ENCODE data around the gene CHAF1B.

CHAF1B gene

DNA sequence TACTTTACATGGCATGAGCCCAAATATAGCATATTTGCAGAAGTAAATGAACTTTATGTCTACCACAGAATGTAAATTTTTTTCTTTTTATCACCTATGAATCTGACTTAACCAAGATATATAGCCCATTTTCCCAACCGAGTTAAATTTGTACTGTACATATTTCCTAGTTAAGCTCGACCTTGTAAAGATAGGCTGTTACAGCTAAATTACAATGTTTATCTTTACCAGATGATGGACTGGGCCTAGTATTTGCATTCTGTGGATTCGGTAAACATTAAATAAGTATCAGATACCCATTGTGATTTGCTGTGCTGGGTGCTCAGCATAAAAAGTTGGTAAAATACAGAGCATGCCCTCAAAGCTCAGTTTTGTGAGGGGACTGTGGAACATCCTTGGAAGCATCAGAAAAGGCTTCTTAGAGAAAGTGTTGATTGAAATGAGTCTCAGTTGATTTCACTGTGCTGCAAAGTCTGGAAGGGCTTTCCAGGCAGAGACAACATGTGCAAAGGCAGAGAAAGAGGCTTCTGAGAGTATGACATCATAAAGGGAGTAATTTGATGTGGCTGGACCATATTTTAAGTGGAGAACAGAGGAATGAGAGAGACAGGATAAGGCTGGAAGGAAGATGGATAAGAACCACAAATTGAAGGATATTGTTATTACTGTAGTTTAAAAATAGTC, 37.8 kb upstream of the CHAF1B start:
- H3K4me2 ChIP-seq (ENCODE audit: low read length) = no peak overlapping the region
- no peak overlapping the region for H3K27ac ChIP-seq (ENCODE audit: low read length)
- no peak overlapping the region for H3K9ac ChIP-seq (ENCODE audit: low read length)
- no peaks in the 10 kb centered on the region for H3K27me3 ChIP-seq (ENCODE audit: low read depth, low read length)
- H3K4me3 ChIP-seq (ENCODE audit: low read length) = no peak overlapping the region
- no peak overlapping the region for H2AFZ ChIP-seq (ENCODE audit: low read depth, low read length)
- 0 out of 2 replicates have a peak, but pooled peaks cover under 1% of the 10 kb centered on the region for H3K79me2 ChIP-seq (ENCODE audit: low read length)
- no peaks in the 10 kb centered on the region for H3K4me1 ChIP-seq (ENCODE audit: low read length)
- H4K20me1 ChIP-seq (ENCODE audit: insufficient read depth, low read length) = no peaks in the 10 kb centered on the region
- peaks cover 36% of the 10 kb centered on the region for H3K36me3 ChIP-seq (replicated peaks; ENCODE audit: low read depth, low read length)
- no peak for TF ChIP-seq EZH2phosphoT487 (IDR thresholded peaks at IDR 0.05; ENCODE audit: low read depth)
- TF ChIP-seq, protein P1, sequence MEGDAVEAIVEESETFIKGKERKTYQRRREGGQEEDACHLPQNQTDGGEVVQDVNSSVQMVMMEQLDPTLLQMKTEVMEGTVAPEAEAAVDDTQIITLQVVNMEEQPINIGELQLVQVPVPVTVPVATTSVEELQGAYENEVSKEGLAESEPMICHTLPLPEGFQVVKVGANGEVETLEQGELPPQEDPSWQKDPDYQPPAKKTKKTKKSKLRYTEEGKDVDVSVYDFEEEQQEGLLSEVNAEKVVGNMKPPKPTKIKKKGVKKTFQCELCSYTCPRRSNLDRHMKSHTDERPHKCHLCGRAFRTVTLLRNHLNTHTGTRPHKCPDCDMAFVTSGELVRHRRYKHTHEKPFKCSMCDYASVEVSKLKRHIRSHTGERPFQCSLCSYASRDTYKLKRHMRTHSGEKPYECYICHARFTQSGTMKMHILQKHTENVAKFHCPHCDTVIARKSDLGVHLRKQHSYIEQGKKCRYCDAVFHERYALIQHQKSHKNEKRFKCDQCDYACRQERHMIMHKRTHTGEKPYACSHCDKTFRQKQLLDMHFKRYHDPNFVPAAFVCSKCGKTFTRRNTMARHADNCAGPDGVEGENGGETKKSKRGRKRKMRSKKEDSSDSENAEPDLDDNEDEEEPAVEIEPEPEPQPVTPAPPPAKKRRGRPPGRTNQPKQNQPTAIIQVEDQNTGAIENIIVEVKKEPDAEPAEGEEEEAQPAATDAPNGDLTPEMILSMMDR (IDR thresholded peaks at IDR 0.05; ENCODE audit: low read depth, low read length) = no peak
- no peaks in the 10 kb centered on the region for H3K9me3 ChIP-seq (ENCODE audit: insufficient read depth, low read length)

DNA sequence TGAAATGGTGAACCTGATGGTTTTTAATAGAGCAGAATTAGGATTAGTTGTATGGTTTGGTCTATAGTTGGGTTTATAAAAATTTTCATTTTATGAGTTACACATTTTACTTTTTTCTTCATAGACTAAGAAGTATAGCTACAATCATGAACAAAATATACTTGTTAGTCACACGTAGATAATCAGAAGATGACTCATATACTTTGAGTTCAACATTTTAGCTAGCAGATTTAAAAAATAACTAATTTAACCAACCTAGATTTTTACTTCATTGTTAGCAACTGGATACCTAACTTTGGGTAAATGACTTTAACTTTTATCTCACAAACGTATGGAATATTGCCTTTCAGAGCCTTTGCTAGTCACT, 37.2 kb upstream of the CHAF1B start:
- Histone ChIP-seq H4K20me1 (ENCODE audit: insufficient read depth, low read length) (no peaks in the 10 kb centered on the region), H3K27me3 (ENCODE audit: low read depth, low read length) (no peaks in the 10 kb centered on the region), H3K36me3 (replicated peaks; ENCODE audit: low read depth, low read length) (peaks cover 36% of the 10 kb centered on the region), H3K9ac (ENCODE audit: low read length) (no peak overlapping the region), H3K9me3 (ENCODE audit: insufficient read depth, low read length) (no peaks in the 10 kb centered on the region), H3K4me1 (ENCODE audit: low read length) (no peaks in the 10 kb centered on the region), H3K4me3 (ENCODE audit: low read length) (no peak overlapping the region), H3K79me2 (ENCODE audit: low read length) (0 out of 2 replicates have a peak, but pooled peaks cover 2% of the 10 kb centered on the region), H3K27ac (ENCODE audit: low read length) (no peak overlapping the region), H3K4me2 (ENCODE audit: low read length) (no peak overlapping the region), H2AFZ (ENCODE audit: low read depth, low read length) (no peak overlapping the region)
- TF ChIP-seq, protein P1 (IDR thresholded peaks at IDR 0.05; ENCODE audit: low read depth, low read length) = no peak
- TF ChIP-seq EZH2phosphoT487 (IDR thresholded peaks at IDR 0.05; ENCODE audit: low read depth) = no peak

DNA sequence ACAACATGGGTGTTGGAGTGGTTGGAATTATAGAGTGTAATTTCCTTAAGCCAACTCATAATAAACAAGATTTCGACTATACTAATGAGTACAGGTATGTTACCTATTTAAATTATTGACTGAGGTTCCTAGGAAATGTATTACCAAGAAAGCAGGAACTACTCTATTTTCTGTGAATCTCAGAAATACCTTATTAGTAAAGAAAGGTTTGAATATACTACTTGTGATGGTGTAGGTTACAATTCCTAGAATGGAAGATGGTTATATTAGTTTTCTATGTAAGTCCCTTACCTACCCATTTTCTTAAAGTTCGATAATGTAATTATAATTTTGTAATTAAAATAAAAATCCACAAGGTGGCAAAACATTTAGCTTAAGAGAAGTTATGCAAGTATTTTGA, 35.9 kb upstream of the CHAF1B start:
- H3K4me2 ChIP-seq (ENCODE audit: low read length) = no peak overlapping the region
- H3K27ac ChIP-seq (ENCODE audit: low read length) = no peak overlapping the region
- no peak overlapping the region for H3K9ac ChIP-seq (ENCODE audit: low read length)
- H3K4me1 ChIP-seq (ENCODE audit: low read length) = no peaks in the 10 kb centered on the region
- peaks cover 30% of the 10 kb centered on the region for H3K36me3 ChIP-seq (replicated peaks; ENCODE audit: low read depth, low read length)
- no peak overlapping the region for H2AFZ ChIP-seq (ENCODE audit: low read depth, low read length)
- H4K20me1 ChIP-seq (ENCODE audit: insufficient read depth, low read length) = no peaks in the 10 kb centered on the region
- TF ChIP-seq, protein P1 (IDR thresholded peaks at IDR 0.05; ENCODE audit: low read depth, low read length) = no peak
- no peak for TF ChIP-seq EZH2phosphoT487 (IDR thresholded peaks at IDR 0.05; ENCODE audit: low read depth)
- 0 out of 2 replicates have a peak, but pooled peaks cover 2% of the 10 kb centered on the region for H3K79me2 ChIP-seq (ENCODE audit: low read length)
- no peaks in the 10 kb centered on the region for H3K9me3 ChIP-seq (ENCODE audit: insufficient read depth, low read length)
- H3K4me3 ChIP-seq (ENCODE audit: low read length) = no peak overlapping the region
- no peaks in the 10 kb centered on the region for H3K27me3 ChIP-seq (ENCODE audit: low read depth, low read length)

DNA sequence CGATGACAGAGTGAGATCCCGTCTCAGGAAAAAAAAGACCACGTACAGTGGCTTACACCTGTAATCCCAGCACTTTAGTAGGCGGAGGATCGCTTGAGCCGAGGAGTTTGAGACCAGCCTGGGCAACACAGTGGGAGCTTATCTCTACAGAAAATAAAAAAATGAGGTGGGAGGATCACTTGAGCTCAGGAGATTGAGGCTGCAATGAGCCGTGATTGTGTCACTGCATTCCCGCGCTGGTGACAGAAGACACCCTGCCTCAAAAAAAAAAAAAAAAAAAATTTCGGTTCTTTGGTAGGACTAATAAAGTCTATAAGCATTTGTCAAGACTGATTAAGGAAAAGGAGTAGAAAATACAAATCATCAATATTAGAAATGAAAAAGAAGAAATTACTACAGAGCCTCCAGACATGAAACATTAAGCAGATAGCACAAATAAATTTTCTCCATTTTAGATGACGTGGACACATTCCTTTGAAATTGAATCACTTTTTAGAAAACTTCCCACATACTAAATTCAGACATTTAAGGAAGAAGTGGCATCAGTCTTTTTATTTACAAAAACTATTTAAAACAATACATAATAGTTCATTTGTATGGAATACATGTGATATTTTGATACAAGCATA, 34.8 kb upstream of the CHAF1B start:
- Histone ChIP-seq H4K20me1 (ENCODE audit: insufficient read depth, low read length) (no peaks in the 10 kb centered on the region), H3K36me3 (replicated peaks; ENCODE audit: low read depth, low read length) (peaks cover 31% of the 10 kb centered on the region), H3K9ac (ENCODE audit: low read length) (no peak overlapping the region), H3K4me3 (ENCODE audit: low read length) (no peak overlapping the region), H3K4me1 (ENCODE audit: low read length) (no peaks in the 10 kb centered on the region), H3K4me2 (ENCODE audit: low read length) (no peak overlapping the region), H3K9me3 (ENCODE audit: insufficient read depth, low read length) (no peaks in the 10 kb centered on the region), H3K79me2 (ENCODE audit: low read length) (0 out of 2 replicates have a peak, but pooled peaks cover 2% of the 10 kb centered on the region), H3K27ac (ENCODE audit: low read length) (no peak overlapping the region), H2AFZ (ENCODE audit: low read depth, low read length) (no peak overlapping the region), H3K27me3 (ENCODE audit: low read depth, low read length) (no peaks in the 10 kb centered on the region)
- TF ChIP-seq, protein P1 (IDR thresholded peaks at IDR 0.05; ENCODE audit: low read depth, low read length) = no peak
- TF ChIP-seq EZH2phosphoT487 (IDR thresholded peaks at IDR 0.05; ENCODE audit: low read depth) = no peak

All from OCI-LY3 (cell line).